ENCODE measurements around the gene CACNA2D4. TPM values are rescaled to one million over a fixed set of nuclear protein-coding genes. Genes with fewer than 3 reads are reported as not detected.

Gene CACNA2D4
- total RNA-seq, 1 experiment from 2014 or later = not detected

DNA sequence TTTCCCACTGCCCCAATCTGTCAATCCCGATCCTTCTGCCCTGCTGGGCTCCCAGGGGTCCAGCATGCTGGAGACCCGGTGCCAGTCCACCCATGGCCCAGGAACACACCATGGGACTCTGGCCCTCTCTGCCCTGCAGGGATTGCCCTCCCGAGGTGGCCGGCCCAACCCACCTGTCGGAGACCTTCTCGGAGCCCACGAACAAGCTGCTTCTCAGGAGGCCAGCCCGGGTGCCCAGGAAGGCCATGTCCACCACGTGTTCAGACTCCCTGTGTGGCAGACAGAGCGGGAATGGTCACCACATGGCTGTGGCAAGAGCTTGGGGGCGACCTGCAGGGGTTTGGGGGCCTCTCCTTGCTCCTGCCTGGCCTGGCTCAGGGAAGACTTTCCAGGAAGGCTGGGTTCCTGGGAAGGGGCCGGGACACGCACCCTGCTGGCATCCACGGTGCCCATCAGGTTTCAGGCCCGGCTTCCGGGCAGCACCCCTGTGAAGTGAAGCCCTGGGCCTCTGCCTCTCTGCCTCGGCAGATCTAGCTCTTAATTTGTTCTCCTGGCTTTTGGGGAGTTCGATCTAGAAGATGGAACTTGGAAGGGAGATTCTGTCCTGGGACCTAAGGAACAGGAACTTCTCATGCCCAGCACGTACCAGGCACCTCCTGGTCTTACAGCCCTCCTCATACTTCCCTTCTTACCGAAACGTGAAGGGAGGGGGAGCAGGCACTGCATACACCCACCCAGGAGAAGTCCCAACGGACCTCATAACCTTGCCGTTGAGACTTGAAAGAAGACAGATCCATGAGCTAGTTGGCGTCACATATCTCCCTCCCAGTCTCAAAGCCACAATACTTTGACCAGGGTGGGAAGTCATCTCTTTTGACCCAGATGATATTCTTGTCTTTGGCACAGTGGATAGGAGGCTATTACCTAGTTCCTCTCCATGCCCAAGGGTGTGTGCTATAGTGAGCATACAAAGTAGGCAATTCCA, 71.7 kb downstream of the CACNA2D4 start:
- Histone ChIP-seq H3K4me3 (ENCODE audit: low read length) (no peak overlapping the region), H3K27me3 (ENCODE audit: low read length) (peaks cover 42% of the 10 kb centered on the region), H3K9ac (ENCODE audit: low read length) (no peak overlapping the region), H4K20me1 (ENCODE audit: low read length) (no peaks in the 10 kb centered on the region), H3K9me2 (replicated peaks; ENCODE audit: low read length) (no peaks in the 10 kb centered on the region), H3K4me1 (ENCODE audit: insufficient read depth, low read length) (no peaks in the 10 kb centered on the region), H3F3A (ENCODE audit: low read length, unreplicated experiment) (peaks cover 4% of the 10 kb centered on the region), H3K9me3 (ENCODE audit: low read length) (no peaks in the 10 kb centered on the region), H3K4me2 (ENCODE audit: low read length) (no peak overlapping the region), H3K79me2 (ENCODE audit: low read length) (no peaks in the 10 kb centered on the region), H3K36me3 (ENCODE audit: low read depth, low read length) (no peaks in the 10 kb centered on the region), H2AFZ (ENCODE audit: low read length) (no peak overlapping the region), H3K27ac (ENCODE audit: low read length) (no peak overlapping the region)
- intact Hi-C loops (cut with micrococcal nuclease) = no loop called here
- TF ChIP-seq, protein P1, sequence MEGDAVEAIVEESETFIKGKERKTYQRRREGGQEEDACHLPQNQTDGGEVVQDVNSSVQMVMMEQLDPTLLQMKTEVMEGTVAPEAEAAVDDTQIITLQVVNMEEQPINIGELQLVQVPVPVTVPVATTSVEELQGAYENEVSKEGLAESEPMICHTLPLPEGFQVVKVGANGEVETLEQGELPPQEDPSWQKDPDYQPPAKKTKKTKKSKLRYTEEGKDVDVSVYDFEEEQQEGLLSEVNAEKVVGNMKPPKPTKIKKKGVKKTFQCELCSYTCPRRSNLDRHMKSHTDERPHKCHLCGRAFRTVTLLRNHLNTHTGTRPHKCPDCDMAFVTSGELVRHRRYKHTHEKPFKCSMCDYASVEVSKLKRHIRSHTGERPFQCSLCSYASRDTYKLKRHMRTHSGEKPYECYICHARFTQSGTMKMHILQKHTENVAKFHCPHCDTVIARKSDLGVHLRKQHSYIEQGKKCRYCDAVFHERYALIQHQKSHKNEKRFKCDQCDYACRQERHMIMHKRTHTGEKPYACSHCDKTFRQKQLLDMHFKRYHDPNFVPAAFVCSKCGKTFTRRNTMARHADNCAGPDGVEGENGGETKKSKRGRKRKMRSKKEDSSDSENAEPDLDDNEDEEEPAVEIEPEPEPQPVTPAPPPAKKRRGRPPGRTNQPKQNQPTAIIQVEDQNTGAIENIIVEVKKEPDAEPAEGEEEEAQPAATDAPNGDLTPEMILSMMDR (conservative IDR thresholded peaks at IDR 0.05; ENCODE audit: low read depth, low read length) = no peak
- TF ChIP-seq EZH2 (IDR thresholded peaks at IDR 0.05; ENCODE audit: low read length, unreplicated experiment) (no peak), EZH2phosphoT487 (IDR thresholded peaks at IDR 0.05; ENCODE audit: borderline replicate concordance, low read length) (no peak)
- no peak for ATAC-seq
- ChIA-PET POLR2A (ENCODE audit: unreplicated experiment) (no interaction called here), CTCF (no interaction called here)
- no peak for DNase-seq
- no TSS peak for BruUV-seq (replicated peaks)

DNA sequence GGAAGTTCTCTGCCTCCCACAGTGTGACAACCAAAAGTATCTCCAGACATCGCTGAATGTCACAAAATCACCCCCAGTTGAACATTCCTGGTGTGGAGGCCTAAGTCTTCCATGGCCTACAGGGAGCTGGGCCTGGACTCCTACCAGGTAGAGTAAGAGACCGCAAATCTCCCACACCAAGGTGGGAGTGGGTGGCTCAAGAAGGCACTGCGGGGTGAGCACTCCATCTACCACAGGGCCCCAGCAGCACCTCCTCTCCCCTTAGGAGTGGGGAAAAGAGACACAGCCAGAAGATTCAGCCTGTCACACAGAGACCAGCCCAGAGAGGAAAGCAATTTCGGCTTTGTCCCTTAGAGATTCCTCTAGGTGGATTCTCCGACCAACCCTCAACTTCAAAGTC, 72.6 kb downstream of the CACNA2D4 start:
- intact Hi-C loops (cut with micrococcal nuclease) = no loop called here
- BruUV-seq (replicated peaks) = no TSS peak
- Histone ChIP-seq H3K27ac (ENCODE audit: low read length) (no peak overlapping the region), H3K9me3 (ENCODE audit: low read length) (no peaks in the 10 kb centered on the region), H3K4me3 (ENCODE audit: low read length) (no peak overlapping the region), H3F3A (ENCODE audit: low read length, unreplicated experiment) (peaks cover 3% of the 10 kb centered on the region), H3K9me2 (replicated peaks; ENCODE audit: low read length) (no peaks in the 10 kb centered on the region), H3K9ac (ENCODE audit: low read length) (no peak overlapping the region), H3K4me2 (ENCODE audit: low read length) (no peak overlapping the region), H2AFZ (ENCODE audit: low read length) (no peak overlapping the region), H3K4me1 (ENCODE audit: insufficient read depth, low read length) (no peaks in the 10 kb centered on the region), H4K20me1 (ENCODE audit: low read length) (no peaks in the 10 kb centered on the region), H3K79me2 (ENCODE audit: low read length) (no peaks in the 10 kb centered on the region), H3K27me3 (ENCODE audit: low read length) (peaks cover 42% of the 10 kb centered on the region), H3K36me3 (ENCODE audit: low read depth, low read length) (no peaks in the 10 kb centered on the region)
- TF ChIP-seq, protein P1 (conservative IDR thresholded peaks at IDR 0.05; ENCODE audit: low read depth, low read length) = no peak
- TF ChIP-seq EZH2phosphoT487 (IDR thresholded peaks at IDR 0.05; ENCODE audit: borderline replicate concordance, low read length) (no peak), EZH2 (IDR thresholded peaks at IDR 0.05; ENCODE audit: low read length, unreplicated experiment) (no peak)
- CTCF ChIA-PET = no interaction called here
- POLR2A ChIA-PET (ENCODE audit: unreplicated experiment) = no interaction called here
- no peak for DNase-seq
- no peak for ATAC-seq

DNA sequence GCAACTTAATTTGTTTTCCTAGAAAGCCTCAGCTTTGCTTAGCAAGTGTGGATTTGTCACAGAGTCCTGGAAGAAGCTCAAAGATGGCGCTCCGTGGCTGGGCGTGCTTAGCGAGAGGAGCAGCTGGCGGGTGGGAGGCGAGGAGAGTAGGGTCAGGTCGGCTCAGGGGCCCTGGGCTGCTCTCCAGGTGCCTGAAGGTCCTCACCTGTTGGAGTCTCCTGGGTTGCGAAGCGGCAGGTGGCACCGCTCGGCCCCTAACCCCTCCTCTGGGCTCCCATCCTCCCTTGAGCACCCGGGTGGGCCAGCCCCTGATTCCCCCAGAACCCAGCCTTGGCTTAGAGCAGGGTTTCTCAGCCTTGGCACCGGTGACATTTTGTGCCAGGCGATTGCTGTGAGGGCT, 73.0 kb downstream of the CACNA2D4 start:
- Histone ChIP-seq H4K20me1 (ENCODE audit: low read length) (no peaks in the 10 kb centered on the region), H3K27me3 (ENCODE audit: low read length) (peaks cover 42% of the 10 kb centered on the region), H3K4me3 (ENCODE audit: low read length) (no peak overlapping the region), H3K9me3 (ENCODE audit: low read length) (no peaks in the 10 kb centered on the region), H3K36me3 (ENCODE audit: low read depth, low read length) (no peaks in the 10 kb centered on the region), H3K4me1 (ENCODE audit: insufficient read depth, low read length) (no peaks in the 10 kb centered on the region), H3K79me2 (ENCODE audit: low read length) (no peaks in the 10 kb centered on the region), H2AFZ (ENCODE audit: low read length) (no peak overlapping the region), H3K9me2 (replicated peaks; ENCODE audit: low read length) (no peaks in the 10 kb centered on the region), H3K27ac (ENCODE audit: low read length) (no peak overlapping the region), H3K9ac (ENCODE audit: low read length) (no peak overlapping the region), H3F3A (ENCODE audit: low read length, unreplicated experiment) (no peaks in the 10 kb centered on the region), H3K4me2 (ENCODE audit: low read length) (no peak overlapping the region)
- ChIA-PET CTCF (no interaction called here), POLR2A (ENCODE audit: unreplicated experiment) (no interaction called here)
- no peak for ATAC-seq
- no TSS peak for BruUV-seq (replicated peaks)
- intact Hi-C loops (cut with micrococcal nuclease) = no loop called here
- TF ChIP-seq EZH2 (IDR thresholded peaks at IDR 0.05; ENCODE audit: low read length, unreplicated experiment) (no peak), EZH2phosphoT487 (IDR thresholded peaks at IDR 0.05; ENCODE audit: borderline replicate concordance, low read length) (no peak)
- TF ChIP-seq, protein P1 (conservative IDR thresholded peaks at IDR 0.05; ENCODE audit: low read depth, low read length) = no peak
- no peak for DNase-seq
